ENCODE results near the gene GRIA1.

The GRIA1 gene

DNA sequence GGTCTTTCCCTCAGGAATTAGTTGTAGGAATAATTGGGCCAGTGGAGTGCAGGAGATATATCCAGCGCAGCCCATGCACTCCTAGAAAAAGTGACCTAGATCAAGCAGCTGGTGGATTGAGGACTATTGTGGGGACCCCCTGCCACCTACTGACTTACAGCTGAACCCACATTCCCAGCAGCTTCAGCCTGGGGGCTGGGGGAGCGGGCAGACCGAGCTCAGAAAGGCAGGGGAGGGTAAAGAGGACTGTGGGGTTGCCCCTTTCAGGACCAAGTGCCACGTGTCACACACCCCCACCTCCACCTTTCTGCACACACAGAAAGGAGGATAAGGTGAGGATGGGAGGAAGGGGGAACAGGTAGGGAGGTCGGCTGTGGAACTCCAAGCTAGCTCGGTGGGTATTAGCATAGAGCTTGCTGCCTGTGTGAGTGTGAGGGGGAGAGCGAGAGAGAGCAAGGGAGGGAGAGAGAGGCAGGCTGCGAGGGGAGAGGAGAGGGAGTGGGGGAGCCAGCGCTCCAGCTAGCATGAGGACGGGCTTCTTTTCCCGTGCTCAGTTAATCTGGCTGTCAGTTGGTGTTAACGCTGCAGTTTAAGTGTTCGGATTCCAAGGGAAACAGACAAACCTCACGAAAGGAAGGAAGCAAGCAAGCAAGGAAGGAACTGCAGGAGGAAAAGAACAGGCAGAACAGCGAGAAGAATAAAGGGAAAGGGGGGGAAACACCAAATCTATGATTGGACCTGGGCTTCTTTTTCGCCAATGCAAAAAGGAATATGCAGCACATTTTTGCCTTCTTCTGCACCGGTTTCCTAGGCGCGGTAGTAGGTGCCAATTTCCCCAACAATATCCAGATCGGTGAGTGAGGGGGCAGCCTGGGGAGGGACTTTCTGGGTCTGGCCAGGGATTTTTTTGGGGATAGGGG is at the start of gene GRIA1:
GRIA1 (plus strand) TSS at position 553 of the 920 bp plus-strand sequence.
- no peak for DNase-seq (ENCODE audit: low read depth, low spot score)

DNA sequence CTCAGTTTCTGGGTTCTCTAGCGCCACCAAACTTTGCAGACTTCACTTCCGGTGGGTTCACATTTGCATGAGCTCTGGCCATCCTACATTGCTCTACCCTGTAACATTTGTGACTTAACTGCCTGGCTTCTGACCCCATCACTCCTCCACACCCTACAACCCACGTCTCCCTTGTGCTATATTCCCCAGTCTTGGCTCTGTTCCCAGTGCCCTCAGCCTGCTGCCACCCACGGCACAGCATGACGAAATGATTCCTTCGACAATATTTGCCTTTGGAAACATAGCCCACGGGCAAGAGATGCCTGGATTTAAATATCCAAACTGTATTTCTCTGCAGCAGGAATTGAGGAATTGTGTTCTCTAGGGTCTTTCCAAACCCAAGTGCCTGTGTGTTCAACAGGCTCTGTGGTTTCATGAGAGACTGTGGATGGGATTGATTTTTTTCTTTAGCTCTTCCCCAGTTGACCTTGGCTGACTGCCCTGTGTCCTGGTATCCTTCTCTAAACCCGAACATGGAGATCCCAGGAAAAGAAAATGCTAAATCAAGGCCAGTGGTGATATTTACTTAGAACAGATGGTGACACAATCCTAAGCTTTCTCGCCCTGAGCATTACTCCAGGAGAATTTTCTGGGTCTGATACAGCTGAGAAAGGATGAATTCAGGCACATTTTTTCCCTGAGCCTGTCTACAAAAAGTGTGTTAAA is 44.4 kb upstream of the GRIA1 start:
- DNase-seq (ENCODE audit: low read depth, low spot score): no peak

DNA sequence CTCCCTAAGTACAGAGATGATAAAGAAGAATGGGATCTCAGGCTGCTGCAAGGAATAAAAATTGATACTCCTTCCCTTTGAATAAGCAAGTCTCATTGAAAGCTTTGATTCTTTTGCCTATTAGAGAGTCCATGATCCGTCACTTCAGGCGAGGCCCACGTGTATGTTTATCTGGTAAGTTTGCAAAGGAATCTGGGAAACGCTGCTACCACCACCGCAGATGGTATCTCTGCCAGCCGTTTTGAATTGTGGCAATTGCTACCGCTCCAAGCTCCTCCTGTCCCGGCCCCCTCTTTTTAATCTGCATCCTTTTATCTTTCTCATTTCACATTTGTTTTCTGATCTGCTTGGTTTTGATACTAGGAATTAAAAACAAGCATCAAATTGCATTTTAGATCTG is 42.9 kb upstream of the GRIA1 start:
- no peak for DNase-seq (ENCODE audit: low read depth, low spot score)

DNA sequence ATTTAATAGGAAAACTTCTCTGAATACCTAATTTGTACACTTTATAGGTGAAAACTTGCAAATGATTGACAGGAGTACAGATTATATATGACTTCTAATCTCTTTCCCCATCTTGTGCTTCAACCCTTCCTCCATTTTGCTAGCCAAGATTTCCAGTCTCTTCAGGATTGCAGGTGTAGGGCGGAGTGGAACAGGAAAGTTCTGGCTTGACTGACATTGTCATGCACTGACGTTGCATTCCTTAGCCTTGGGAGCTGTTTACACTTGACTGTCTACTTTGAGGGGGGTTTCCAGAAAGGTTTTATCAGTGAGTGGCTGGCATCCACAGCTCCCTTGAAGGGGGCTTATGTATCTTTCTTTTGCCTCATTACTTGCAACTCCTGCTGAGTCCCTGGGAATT is 34.1 kb upstream of the GRIA1 start:
- DNase-seq (ENCODE audit: low read depth, low spot score): no peak

DNA sequence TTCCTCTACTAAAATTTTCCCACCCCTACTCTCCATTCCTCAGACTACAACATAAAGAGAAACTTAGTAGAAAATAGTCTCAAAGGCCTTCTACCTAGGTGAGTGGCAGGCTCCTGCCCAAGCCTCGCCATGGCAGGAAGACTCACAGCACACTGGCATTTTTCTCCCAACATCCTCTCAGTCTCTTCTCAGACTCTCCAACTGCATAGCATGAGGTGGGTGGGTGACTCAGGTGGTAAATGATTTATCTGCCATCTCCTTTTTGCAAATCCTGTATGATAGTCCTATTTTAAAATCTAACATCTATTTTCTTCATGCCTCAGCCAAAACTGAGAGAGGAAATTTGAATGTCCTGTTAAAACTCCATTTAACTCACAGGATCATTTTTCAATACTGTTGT is 33.5 kb upstream of the GRIA1 start:
- DNase-seq (ENCODE audit: low read depth, low spot score): no peak

DNA sequence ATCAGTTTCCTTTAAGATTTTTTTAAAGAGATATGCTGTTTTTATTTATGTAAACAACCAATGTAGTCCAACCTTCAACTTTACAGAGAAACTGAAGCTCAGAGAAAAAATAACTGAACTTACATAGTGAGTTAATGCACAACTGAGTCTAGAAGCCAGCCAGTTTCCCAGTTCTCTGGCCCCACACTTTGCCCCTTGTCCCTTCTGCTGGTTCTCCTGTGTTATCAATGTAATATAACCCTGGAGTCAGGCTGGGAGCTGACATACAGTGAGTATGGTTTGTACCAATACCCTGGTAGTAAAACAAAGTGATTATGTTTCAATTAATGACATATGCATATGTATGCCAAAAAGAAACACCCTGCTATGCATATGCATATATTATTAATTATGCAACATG is 32.2 kb upstream of the GRIA1 start:
- DNase-seq (ENCODE audit: low read depth, low spot score): no peak

DNA sequence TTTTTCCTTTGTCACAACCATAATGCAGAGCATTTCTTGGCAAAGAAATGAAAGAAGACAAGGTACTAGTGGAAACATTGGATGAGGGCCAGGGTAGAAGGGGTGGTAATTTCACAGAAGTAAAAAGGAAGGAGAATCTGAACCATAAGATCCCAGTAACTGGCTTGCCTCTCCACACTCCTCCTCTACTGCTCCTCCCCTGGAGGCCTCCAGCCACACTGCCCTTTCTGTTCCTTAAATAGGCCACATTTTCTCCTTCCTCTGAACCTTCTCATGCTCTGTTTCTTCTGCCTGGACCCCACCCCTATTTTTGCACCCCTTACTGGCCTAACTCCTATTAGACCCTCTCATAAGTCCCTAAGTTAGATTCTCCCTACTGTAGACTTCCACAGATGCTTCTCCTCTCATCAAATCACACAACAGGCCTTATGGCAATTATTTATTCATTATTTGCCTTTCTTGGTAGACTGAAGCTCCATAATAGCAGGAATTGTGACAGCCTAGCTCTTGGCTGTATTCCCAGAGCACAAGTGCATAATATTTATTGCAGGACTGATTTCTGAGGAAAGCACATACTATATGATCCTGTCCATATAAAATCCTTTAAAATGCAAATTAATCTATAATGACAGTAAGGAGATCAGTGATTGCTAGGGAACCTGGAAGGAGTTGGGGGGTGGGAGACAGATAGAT is 31.3 kb upstream of the GRIA1 start:
- no peak for DNase-seq (ENCODE audit: low read depth, low spot score)

DNA sequence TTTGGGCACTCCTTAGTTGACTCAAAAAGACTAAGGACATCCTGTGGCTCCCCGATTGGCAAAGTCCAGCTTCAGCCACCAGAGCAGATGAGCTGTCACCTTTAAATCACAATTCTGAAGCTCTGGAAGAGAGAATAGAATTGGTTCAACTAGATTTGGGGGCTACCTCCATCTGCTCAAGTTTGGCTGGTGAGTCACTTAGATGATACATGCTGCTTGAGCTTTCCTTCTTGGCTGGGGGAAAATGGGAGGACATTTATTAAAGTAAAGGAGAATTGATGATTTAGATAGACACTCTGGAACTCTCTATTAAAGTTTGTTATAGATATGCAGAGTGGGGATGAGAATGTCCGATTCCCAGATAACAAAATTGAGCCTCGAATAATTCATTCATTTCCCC is 30.0 kb upstream of the GRIA1 start:
- no peak for DNase-seq (ENCODE audit: low read depth, low spot score)

DNA sequence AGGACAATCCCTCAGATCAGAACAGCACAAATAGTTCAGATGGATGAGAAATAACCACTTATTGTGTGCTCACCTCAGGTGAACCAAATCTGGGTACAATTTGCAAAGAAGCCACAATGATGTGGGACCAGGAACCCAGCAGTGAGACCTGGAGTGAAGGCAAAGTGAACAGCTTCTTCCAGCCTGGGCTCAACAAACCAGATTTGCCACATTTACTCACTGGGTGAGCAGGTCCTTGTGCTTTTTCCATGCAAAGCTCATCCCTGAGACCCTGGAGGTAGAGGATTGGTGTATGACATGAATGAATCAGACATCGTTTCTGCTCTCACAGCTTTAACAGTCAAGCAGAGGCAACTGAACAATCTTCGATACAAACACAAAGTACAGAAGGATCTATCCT is 29.1 kb upstream of the GRIA1 start:
- DNase-seq (ENCODE audit: low read depth, low spot score): no peak

DNA sequence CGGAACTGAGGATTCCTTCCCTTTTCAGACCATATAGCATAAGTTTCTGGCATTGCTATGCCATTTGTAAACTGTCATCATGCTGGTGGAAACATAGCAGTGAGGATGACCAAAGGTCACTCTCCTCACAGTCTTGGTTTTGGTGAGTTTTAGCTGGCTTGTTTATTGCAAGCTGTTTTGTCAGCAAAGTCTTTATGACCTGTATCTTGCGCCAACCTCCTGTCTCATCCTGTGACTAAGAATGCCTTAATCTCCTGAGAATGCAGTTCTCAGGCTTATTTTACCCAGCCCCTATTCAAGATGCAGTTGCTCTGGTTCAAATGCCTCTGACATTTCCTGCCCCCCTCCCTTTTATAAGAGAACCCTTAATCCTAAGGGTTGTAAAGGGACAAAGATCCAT is 26.7 kb upstream of the GRIA1 start:
- no peak for DNase-seq (ENCODE audit: low read depth, low spot score)

DNA sequence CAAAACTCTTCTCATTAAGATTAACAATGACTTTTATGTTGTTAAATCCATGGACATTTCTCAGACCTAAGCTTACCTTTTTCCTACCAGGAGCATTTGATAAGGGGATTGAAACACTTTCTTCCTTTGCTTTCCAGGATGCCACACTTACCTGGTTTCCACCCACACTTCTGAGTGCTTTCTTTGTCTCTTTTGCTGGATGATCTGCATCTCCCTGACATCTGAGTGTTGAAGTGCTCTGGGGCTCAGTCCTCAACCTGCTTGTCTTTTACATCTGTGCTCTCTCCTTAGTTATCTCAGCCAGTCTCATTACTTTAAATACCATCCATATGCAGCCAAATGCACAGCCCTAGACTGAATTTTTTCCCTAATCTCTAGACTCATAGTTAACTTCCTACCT is 22.9 kb upstream of the GRIA1 start:
- DNase-seq (ENCODE audit: low read depth, low spot score): no peak

DNA sequence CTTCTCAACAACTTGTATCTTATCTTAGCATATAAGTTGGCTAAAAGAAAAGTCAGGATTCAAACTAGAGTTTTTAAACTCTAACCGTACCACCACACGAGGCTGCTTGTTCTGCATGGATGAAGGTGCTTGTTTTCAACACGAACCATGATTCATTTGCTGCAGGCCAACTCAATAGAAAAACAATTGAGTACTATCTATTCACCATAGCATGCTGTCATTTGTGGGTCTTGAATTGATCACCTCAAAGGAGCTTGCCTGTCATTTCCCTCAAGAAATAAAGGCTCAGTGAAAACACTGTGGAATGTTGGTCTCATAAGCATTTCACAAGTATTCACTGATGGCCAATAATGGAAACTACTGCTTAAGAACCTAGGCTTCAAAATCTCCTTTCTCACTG is 21.0 kb upstream of the GRIA1 start:
- DNase-seq (ENCODE audit: low read depth, low spot score): no peak

DNA sequence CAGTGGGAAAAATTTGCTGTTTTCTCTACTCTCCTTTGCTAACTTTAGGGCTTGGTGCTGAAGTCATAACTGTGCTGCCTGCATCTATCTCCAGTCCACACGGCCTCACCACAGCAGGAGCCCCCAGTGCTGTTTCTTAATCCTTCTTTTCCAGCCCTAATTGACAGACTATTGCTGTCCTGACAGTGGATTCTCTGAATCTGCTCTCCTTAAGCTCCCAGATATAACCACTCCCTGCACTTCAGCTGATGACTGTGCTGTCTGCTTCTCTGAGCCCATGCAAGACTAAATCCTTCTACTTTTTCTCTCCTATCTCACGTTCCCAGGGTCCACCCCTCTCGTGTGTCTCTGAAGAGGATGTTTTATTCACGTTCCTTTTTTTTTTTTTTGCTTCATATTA is 19.7 kb upstream of the GRIA1 start:
- no peak for DNase-seq (ENCODE audit: low read depth, low spot score)

DNA sequence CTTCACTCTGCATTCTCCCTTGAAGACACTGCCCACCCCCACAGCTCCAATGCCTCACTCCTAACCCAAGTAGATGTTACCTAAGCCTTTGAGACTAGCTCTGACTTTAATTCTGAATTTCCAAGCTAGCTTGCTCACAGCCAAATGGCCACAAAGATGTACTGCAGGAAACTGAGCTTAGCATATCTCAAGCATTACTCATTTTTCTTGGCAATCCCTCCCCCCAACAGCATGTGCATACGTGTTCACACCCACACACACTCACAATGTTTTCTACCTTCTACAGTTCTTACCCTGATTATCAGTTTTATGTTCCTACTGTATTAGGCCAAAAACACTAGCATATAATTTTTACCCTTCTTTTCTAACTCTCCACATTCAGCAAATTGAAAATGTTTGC is 13.7 kb upstream of the GRIA1 start:
- DNase-seq (ENCODE audit: low read depth, low spot score): no peak

DNA sequence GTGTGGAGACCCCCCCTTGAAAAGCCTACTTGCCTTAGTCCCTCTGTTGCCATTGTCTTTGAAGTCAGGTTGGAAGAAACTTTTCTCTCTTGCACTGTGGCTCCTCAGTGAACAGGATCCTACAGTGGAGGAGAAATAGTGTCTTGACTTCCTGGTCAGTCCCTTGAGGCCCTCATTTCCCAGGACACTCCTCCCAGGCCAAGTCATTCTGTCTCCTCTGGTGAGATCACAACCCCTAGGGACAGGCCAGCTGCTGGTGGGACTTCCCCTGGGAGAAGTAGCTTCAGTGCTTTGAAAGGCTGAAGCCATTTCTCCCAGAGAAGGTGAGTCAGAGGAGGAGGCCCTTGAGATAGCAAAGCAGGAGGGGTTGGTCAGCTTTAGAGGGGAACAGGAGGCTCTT is 10.1 kb upstream of the GRIA1 start:
- no peak for DNase-seq (ENCODE audit: low read depth, low spot score)

DNA sequence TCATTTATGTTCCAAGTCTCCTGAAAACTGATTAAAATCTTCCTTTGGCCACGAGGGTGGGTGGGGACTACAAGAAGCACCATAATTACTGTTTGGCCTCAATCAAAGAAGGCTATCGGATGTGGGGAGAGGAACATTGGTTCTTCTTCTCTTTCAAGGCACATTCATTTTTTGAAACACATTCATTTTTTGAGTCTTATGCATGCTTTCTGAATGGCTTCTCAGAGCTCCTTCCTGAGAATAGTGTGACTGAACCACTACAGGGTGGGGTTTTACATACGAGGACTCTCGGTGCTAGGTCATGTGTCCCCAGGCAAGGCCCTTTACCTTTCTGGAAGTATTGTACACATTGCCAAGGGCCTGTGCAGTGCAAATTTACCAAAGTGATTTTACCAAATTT is 7.0 kb upstream of the GRIA1 start:
- DNase-seq (ENCODE audit: low read depth, low spot score): no peak

DNA sequence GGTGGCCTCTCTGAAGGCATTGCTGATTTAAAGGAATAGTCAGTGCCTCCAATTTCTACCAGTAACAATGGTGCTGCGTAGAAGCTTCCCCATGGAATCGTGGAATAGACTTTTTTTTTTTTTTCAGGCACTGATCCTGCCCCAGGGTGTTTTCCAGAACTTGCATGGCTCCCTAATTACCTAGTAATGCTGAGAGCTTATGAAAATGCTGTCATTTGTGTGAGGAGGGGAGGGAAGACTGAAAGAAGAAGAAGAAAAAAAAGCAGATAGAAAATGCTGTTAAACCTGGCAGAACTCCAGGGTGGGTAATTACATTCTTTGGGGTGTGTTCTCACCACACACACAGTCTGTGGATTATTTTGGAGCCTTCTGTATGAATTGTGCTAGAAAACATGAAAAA is 4.8 kb upstream of the GRIA1 start:
- DNase-seq (ENCODE audit: low read depth, low spot score): no peak

DNA sequence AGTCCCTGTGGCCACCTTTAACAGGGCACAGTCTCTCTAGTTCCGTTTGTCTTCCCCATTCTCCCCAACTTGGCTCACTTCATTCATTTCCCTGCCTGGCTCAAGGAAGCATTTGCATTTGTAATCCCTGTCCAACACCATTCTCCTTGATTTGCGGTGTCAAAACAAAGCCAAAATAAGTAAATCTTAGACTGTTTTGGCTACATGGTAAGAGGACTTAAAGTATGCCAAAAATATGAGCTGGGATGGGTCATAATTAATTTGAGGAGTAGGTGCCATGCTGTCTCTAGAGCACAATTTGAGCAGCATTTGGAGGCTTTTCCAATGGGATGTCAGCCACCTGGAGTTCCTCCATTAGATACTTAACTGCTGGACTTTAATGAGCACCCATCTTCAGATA is 3.7 kb upstream of the GRIA1 start:
- no peak for DNase-seq (ENCODE audit: low read depth, low spot score)

DNA sequence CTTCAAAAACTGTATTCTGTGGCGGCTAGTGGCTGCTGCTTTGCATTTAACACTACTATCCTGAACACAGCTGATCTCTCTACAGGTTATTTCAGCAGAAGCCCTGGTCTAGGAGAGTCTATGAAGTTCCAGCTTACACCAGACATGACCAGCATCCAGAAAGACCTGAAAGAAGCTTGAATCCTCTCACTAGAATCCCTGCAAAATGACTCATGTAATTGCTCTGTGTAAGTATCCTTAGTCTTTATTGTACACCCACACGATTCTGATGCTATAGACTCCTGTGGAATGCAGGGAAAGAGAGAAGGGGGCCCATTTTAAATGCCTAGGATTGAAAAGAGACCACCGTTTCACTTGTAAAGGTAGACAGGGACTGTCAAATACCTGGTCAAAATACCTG is 859 bp upstream of the GRIA1 start:
- no peak for DNase-seq (ENCODE audit: low read depth, low spot score)

DNA sequence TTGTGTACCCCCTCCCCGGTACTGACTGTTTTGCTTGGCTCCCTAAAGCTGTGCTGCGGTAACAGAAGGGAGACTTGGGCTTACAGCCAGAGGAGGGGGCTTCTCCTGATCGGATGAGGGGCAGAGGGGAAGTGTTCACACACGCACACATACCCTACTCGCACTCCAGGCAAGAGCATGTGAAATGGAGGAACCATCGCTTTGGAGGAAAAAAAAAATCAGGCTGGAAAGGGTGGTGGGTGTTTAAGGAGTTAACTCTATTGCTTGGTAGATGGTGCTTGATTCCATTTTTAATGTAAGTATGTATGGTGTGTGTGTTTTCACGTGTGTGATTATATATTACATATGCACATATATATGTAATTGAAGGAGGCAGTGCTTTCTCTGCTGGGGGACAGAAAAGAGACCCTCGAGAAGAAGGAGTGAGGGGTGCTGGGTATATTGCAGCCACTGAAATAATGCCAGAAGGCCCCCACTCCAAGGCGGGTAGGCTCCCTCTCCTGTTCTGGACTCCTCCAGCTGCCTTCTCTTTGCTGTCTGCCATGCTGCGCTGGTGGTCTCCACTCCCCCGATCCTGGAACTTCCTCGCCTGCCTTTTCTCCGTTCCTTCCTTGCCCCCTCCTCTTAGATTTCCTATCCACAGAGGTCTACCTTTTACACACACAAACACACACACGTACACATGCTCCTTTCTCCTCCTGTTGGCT is 721 bp downstream of the GRIA1 start:
- no peak for DNase-seq (ENCODE audit: low read depth, low spot score)

DNA sequence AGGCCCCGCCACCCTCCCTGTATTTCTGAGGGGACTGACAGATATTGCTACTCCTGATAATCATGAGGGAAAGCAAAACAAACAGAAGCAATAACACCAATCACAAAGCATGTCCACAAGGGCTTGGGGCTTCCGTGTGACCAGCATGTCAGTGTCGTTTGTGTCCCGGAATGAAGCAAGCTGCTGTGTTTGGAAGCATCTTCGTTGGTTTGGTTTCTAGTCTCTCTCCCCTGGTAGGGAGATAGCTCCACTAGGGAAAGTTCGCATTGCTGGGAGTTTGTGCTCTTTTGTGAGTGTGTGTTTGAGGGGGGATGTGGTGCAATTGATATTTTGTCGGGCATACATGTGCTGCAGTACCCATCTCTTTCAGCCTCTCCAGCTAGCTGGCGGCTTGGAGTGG is 1.4 kb downstream of the GRIA1 start:
- no peak for DNase-seq (ENCODE audit: low read depth, low spot score)

DNA sequence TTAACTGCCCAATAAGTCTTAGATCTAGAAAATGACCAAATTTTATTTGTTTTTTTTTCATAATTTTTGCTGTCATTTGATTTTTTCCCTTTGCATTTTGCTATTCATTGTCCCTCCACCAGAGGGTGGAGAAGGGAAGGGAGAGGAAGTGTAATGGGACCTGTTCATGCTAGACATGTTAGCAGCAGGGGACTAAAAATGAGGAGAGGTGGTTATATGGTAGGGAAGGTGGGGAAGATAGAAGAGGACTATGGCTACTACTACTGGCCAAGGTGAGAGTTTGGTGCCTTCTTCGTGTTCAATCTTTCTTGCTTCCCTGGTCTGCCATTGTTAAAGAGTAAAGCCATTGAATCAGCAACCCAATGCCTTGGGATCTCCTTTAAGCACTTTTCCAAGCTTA is 6.4 kb downstream of the GRIA1 start:
- DNase-seq (ENCODE audit: low read depth, low spot score): no peak
